Urothelium cell line (cell line): ENCODE results near the gene PRKAR1B.

Source experiments
- DNase-seq: peaks from one replicate; pipeline ENCODE4 v3.0.0; 2011; ENCODE audit warnings: low spot score, mixed read lengths
- FAIRE-seq: peaks from 2 replicates; lab custom pipeline; 2011; peaks lifted over from hg19 to GRCh38; lab: Jason Lieb, UNC

Gene PRKAR1B

GRCh38 chr7:514651-515598 is 212.2 kb downstream of the PRKAR1B start:
- FAIRE-seq: peak; percentile 82
- peak; percentile 66 for DNase-seq

GRCh38 chr7:514242-514641 is 212.8 kb downstream of the PRKAR1B start:
- no peak for DNase-seq

GRCh38 chr7:513521-514166 is 213.4 kb downstream of the PRKAR1B start:
- peak; percentile 48 for FAIRE-seq
- DNase-seq: peak; percentile 72

More at GRCh38 chr7:514242-514641, 212.8 kb downstream of the PRKAR1B start:
- no peak for FAIRE-seq

- peak; percentile 98 for FAIRE-seq
- DNase-seq: peak; percentile 76
Observed at GRCh38 chr7:512541-513311, 214.4 kb downstream of the PRKAR1B start.

- no peak for FAIRE-seq
- no peak for DNase-seq
Observed at GRCh38 chr7:512146-512510, 215.0 kb downstream of the PRKAR1B start.

- DNase-seq (no peak), FAIRE-seq (no peak)
Observed at GRCh38 chr7:511476-512145, 215.5 kb downstream of the PRKAR1B start.

GRCh38 chr7:510782-511281 is 216.2 kb downstream of the PRKAR1B start:
- no peak for FAIRE-seq
- no peak for DNase-seq

- DNase-seq (no peak), FAIRE-seq (no peak)
Observed at GRCh38 chr7:510131-510481, 217.0 kb downstream of the PRKAR1B start.

- FAIRE-seq (no peak), DNase-seq (no peak)
Observed at GRCh38 chr7:509426-510130, 217.5 kb downstream of the PRKAR1B start.

GRCh38 chr7:508461-509170 is 218.5 kb downstream of the PRKAR1B start:
- DNase-seq: no peak
- no peak for FAIRE-seq

GRCh38 chr7:507623-508300 is 219.3 kb downstream of the PRKAR1B start:
- DNase-seq (no peak), FAIRE-seq (no peak)

GRCh38 chr7:506921-507622 is 220.0 kb downstream of the PRKAR1B start:
- no peak for FAIRE-seq

GRCh38 chr7:506391-506831 is 220.7 kb downstream of the PRKAR1B start:
- FAIRE-seq: peak; percentile 76
- DNase-seq: no peak

More at GRCh38 chr7:506921-507622, 220.0 kb downstream of the PRKAR1B start:
- DNase-seq: no peak

- DNase-seq: no peak
- FAIRE-seq: no peak
Observed at GRCh38 chr7:505171-505570, 221.9 kb downstream of the PRKAR1B start.

- DNase-seq: no peak
- no peak for FAIRE-seq
Observed at GRCh38 chr7:504221-505111, 222.6 kb downstream of the PRKAR1B start.

- FAIRE-seq (no peak), DNase-seq (no peak)
Observed at GRCh38 chr7:503575-504111, 223.4 kb downstream of the PRKAR1B start.

- peak; percentile 55 for FAIRE-seq
- DNase-seq: no peak
Observed at GRCh38 chr7:502296-502695, 224.8 kb downstream of the PRKAR1B start.
